Left hindlimb (tissue), 1 donor: Measurements from ENCODE around the gene NDC80.
"Not testable (repeated sequence)": the region's sequence is repeated elsewhere in the genome, so short reads cannot be mapped to it uniquely, and the experiment has no call there.

Source experiments
- DNase-seq: peaks from one replicate; pipeline ENCODE4 v3.0.0-alpha.2; 2018

Gene NDC80

DNA sequence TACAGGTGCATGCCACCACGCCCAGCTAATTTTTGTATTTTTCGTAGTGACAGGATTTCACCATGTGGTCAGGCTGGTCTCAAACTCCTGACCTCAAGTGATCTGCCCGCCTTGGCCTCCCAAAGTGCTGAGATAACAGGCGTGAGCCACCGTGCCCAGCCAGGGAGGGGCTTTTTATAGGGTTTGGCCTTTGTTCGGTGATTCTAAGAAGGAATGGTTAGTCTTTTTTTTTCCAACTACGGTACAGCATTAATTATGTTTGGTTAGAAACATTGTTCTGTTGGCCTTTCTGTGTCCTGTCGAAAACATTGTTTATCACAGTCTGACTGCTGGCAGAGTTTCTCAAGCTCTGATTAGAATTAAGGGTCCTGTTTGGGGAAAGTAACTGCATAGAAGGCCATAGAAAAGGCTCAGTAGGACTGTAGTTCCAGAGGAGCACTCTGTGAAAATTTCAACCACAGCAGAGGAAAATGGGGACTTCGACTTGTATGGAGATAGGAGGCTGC lies 64.8 kb downstream of the NDC80 start:
- DNase-seq: no peak

DNA sequence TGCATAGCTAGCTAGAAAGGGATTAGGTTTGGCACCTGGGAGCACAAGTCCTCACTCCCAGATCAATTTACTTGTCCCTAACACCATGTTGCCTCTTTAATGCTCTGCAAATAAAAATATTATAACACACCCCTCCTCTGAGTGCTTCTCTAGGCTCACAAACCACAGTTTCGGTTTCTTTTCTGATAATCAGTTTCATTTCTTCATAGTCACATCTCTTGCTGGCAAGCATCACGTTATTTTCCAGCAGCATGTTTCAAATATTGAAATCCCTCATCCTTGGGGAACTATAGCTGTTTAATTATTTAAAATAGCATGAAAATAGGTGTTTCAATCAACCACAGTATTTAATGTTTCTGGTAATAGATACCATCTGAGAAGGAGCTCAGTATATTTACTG lies 70.3 kb downstream of the NDC80 start:
- no peak for DNase-seq

DNA sequence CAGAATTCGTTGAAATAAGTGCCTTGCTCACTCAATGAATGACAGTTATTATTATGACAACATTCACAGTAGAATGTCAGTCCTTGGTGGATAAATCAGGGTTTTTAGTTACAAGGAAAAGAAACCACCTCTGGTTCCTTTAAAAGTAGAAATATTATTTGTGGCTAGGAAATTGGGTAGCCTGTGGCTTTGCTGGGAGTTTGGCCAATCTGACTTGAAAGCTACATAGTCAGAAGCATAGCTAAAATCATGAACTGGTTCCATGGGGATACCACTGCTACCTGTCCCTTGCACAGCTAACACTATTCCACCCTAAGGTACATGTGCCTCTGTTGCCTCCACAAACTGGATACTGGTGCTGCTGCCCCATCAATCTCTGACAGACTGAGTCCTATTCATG lies 71.4 kb downstream of the NDC80 start:
- DNase-seq: no peak

DNA sequence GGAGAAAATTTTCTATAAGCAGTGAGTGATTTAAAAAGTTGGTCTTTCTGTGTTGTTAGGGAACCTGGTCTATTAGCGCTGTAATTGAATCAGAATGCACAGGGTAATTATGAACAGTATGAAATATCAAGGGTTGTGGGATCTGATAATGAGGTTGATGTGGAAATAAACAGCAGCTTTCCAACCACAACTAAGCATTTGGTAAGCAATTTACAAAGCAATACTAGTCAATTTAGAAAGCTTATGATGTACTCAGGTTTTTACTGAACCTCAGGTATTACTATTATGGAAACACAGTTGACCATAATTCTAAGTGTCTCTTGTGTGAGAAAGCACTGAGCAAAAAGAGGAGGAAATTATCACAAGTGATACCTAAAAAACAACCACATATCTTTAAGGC lies 73.2 kb downstream of the NDC80 start:
- DNase-seq: no peak

DNA sequence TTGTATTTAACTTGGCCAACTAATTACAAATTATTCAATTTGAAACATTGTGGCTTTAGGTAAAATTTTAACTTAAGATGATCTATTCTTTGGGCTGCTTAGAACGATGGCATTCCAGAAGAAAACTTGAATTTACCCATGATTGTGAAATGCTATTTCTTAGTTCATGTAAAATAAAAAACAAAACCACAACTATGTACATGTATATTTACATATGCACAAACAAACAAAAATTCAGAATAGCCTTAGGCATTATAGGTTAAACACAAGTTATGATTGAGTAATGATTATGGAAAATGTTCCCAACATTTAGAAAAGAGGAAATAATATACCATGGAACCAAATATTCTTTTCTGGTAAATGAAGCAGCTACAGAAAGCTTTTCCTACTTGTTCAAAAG lies 80.6 kb downstream of the NDC80 start:
- DNase-seq: no peak

DNA sequence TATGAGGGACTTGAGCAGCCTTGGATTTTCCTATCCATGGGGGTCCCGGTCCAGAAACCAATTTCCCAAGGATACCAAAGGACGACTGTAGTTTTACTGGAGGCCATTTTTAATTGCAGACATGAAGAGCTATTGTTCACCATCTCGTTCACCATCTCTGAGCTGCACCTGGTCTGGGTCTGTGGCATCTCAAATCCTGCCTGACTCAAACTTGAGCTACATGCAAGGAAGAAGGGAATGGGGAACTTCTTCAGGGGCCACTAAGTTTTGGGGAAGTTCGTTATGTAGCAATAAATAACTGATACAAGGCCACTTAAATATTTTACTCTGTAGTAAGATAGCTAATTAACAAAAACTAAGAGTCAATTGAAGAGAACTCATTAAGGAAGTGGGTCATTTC lies 82.1 kb downstream of the NDC80 start:
- no peak for DNase-seq

DNA sequence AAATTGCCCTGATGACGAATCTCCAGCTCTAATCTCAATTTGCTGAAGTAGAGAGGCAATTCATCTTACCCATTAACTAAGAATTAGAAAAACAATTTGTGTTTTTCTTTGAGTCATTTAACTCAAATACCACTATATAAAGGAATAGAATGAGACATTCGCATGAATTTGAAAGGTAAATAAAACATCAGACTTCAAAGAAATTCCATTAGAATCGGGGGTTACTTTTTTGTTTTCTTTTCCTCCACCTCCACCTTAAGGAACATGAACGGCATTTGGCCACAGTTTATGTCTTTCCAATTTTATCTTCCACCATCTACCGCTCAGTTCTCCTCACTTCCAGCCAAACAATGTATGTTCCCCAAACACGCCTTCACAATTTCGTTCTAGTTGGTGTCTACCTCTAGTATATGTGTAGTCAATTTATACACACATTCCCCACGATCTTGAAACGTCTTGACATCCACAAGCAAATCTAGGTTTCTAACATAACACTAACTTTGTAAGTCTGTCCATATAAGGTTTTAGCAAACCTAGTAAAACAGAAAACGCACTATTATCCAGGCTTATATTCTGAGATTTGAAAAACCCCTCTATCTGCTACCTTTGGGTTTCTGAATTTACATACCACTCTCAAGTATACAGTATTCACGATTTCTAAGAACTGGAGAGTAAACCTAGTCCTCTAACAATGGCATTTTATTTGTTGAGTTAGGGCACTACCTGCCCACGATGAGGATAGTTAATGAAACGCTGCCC lies 83.0 kb downstream of the NDC80 start:
- no peak for DNase-seq

DNA sequence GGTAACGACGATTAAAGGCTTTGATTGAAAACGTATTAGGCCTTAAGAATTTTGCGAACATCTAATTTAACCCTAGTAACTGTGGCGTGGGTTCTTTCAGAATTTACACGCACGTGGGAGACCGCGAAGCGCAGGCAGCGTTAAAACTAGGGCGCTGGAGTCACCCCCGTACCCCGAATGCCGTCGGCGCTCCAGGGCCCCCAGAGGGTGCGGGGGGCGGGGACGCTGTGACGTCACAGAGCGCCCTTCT lies 83.5 kb downstream of the NDC80 start:
- DNase-seq: no peak

DNA sequence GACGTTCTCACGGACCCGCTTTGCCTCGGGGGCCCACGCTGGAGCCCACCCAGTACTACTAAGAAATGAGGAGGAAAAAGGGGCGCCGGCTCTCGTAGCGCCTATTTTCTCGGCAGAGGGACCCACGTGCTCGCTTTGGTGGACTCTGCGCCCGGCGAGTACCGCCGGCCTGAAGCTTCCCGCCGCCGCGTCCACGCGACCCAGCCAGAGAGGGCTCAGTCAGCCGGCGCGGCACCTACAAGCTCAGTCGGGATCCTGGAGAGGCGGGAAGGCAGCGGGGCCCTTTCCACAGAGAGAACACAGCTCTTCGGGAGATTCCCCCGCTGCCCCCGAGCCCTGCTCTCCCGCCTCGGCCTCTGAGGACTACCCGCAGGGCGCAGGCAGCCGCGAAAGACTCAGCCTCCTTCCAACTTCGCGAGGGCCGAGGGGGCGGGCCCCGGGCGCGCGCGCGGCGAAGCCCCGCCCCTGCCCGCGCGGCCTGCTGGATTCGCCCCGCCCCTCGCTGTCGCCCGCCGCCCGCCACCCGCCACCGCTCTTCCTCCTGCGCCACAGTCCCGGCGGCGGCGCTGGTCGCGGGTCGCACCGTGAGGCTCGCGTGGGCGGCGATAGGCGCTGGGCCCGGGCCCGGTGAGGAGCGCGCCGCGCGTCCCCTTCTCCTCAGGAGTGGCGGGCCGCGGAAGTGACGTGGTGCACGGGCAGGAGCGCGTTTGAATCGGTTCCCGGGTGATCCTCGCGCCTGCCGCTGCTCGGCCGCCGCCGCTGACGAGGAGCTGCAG lies 84.0 kb downstream of the NDC80 start, which contains the start of gene SMCHD1:
Gene SMCHD1, plus strand, starts transcription at position 549 of the 776 bp plus-strand sequence. CDS start 350 bp downstream, outside the sequence.
- peak; percentile 91 for DNase-seq

DNA sequence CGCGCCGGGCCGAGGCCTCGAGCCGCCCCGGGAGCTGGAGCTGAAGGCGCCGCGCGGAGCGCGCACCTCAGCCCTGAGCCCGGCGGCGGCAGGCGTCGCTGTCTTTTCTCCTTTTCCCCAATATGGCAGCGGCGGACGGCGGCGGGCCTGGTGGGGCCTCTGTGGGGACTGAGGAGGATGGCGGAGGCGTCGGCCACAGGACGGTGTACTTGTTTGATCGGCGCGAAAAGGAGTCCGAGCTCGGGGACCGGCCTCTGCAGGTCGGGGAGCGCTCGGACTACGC lies 84.5 kb downstream of the NDC80 start:
- DNase-seq: no peak

DNA sequence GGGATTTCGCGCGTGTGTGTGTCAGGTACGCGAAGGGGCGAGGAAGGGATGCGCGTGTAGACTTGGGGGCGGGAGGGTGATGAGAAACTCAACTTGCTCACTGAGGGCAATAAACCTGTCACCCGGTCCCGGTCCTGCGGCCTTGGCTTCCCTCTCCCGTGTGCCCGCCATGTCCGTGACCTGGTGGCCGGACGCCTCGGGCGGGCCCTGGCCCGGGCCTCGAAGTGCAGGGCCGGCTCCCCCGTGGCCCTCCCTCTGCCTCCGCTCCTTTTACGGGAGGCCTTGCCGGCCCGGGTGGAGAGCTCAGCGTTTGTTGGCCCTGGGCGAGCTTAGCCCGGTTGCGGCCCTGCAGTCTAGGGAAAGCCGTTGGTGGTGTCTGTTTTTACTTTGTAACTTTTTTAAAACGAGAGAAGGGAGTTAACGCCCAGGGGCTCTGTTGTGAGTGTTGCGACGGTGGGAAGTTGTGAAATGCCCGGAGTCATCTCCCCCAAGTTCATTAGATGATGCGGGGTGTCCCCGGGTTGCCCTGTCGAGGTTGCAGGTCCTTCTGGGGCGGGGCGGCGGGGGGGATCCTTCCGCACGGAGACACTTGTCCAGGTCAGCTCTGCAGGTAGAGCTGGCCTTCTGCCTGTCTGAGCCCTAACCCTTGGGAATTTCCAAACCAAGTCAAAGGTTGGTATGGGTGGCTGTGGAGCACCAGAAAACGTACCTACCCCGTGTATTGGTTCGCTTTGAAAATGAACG lies 85.1 kb downstream of the NDC80 start:
- DNase-seq: peak; percentile 57

DNA sequence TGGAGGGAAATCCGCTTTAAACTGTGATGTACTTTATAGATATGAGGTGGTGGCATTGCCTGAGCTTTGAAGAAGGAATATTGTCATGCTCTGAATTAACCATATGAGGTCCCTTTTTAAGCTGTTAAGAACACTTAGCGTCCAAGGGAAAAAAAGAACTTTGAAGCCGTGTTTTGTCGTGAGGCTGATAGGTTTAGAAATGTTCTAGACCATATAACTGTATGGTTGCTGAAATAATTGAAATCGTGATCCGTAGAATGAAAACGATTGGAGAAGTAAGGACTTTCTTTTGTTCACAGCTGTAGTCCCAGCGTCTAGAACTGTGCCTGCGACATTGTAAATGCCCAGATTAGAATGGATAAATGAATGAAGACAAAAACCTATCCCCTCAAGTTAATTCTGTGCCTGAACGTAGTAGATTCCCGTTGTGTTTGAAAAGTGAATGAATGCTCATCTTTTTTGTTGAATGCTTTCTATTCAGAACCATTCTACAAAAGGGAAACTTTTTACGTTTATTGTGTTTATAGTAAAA lies 85.7 kb downstream of the NDC80 start:
- no peak for DNase-seq

DNA sequence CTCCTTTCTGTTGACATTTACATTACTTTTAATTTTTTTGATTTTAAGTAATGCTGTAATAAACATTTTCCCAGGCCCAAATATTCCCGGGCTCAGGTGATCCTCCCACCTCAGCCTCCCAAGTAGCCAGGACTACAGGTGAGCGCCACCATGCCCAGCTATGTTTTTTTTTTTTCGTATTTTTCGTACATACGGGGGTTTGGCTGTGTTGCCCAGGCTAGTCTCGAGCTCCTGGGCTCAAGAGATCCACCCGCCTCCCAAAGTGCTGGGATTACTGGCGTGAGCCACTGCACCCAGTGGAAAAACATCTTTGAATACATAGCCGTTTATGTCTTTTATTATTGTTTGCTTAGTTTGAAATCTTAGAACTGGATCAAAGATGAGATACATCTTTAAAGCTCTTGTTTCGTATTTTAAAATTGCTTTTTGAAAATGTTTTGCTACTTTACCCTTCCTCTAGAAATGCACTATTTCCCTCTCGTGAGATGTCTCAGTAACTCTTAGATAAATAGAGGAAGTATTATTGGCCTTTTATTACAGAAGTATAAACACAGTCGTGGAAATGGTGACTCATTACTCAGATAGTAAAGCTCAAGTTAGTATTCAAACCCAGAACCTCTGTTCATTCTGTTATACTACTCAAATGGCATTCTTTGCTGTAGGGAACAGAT lies 86.6 kb downstream of the NDC80 start:
- DNase-seq: no peak

DNA sequence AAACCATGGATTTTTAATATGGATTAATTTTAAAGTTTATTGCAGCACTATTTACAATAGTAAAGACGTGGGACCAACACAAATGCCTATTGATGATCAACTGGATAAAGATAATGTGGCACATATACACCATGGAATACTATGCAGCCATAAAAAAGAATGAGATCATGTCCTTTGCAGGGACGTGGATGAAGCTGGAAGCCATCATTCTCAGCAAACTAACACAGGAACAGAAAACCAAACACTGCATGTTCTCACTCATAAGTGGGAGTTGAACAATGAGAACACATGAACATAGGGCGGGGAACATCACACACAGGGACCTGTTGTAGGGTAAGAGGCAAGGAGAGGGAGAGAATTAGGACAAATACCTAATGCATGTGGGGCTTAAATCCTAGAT lies 89.5 kb downstream of the NDC80 start:
- not testable (repeated sequence) for DNase-seq

DNA sequence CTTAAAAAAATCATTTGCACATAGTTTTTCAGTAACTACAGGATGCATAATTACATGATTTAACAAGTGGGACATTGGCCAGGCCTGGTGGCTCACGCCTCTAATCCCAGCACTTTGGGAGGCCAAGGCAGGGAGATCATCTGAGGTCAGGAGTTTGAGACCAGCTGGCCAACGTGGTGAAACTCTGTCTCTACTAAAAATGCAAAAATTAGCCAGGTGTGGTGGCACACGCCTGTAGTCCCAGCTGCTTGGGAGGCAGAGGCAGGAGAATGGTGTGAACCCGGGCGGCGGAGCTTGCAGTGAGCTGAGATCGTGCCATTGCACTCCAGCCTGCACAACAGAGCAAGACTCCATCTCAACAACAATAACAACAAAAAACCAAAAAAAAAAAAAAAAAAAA lies 90.9 kb downstream of the NDC80 start:
- DNase-seq: not testable (repeated sequence)

DNA sequence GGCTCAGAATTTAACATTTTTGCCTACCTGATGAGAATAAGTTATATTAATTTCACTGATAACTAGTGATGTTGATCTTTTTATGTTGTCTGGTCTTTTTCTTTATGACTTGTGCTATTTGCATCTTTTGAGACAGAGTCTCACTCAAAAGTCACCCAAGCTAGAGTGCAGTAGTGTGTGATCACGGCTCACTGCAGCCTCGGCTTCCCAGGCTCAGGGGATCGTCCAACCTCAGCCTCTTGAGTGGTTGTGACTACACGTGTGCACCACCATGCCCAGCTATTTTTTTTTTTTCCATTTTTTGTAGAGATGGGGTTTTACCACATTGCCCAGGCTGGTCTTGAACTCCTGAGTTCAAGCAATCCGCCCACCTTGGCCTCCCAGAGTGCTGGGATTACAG lies 91.6 kb downstream of the NDC80 start:
- DNase-seq: no peak
